Thyroid gland (tissue), 4 donors: Measurements from ENCODE around the gene CERT1. TPM values are rescaled to one million over a fixed set of nuclear protein-coding genes. Genes with fewer than 3 reads are reported as not detected.

ENCODE experiments used
- DNase-seq, 2 donors: peaks; one replicate each; pipeline ENCODE4 v3.0.0-alpha.2; 2019
- H3K27ac ChIP-seq, 3 donors: fragments of 200-600 bp; sonication (generic); 1 replicate in 2 of 3; 2 replicates in 1 of 3; pipeline ENCODE4 v1.5.1; 2016 to 2019; ENCODE audit warnings: mild to moderate bottlenecking in 1 of 3, moderate library complexity in 1 of 3
- H3K27me3 ChIP-seq: fragments of 200-600 bp; sonication (generic); one replicate; pipeline ENCODE4 v1.5.1; 2019
- H3K36me3 ChIP-seq, 2 donors: fragments of 200-600 bp; sonication (generic); one replicate each; pipeline ENCODE4 v1.5.1; 2016 to 2019
- H3K4me1 ChIP-seq, 2 donors: fragments of 200-600 bp; sonication (generic); one replicate each; pipeline ENCODE4 v1.5.1; 2017 to 2019
- H3K4me3 ChIP-seq, 3 donors: fragments of 200-600 bp; sonication (generic); replicated peaks in 1 of 3; 1 replicate in 2 of 3; 2 replicates in 1 of 3; pipeline ENCODE4 v1.5.1; 2016; ENCODE audit warnings: mild to moderate bottlenecking in 1 of 3
- H3K9me3 ChIP-seq: fragments of 200-600 bp; sonication (generic); one replicate; pipeline ENCODE4 v1.5.1; 2017
- CTCF ChIP-seq, 6 experiments: fragments of 200-600 bp in 3 of 6; fragments of 450-650 bp in 3 of 6; sonication (generic) in 3 of 6; IDR thresholded peaks; one replicate each; pipeline ENCODE4 v1.5.1; 2016 to 2019; ENCODE audit warnings: antibody characterized with exemption in 6 of 6, mild to moderate bottlenecking in 2 of 6, inconsistent platforms in 1 of 6, moderate library complexity in 1 of 6
- POLR2A ChIP-seq, 2 donors: fragments of 450-650 bp; IDR thresholded peaks; one replicate each; pipeline ENCODE4 v1.6.1; 2017; ENCODE audit warnings: antibody characterized with exemption in 2 of 2, mild to moderate bottlenecking in 2 of 2, moderate library complexity in 1 of 2
- WGBS, 2 donors: methylation state at CpG; one replicate each; pipeline ENCODE4 v1.1.5; 2017; 5-methylcytosine and 5-hydroxymethylcytosine counted together
- intact Hi-C: fragments of 100-400 bp; cut with DNase I; formaldehyde crosslinking; loops from one replicate; pipeline ENCODE4 v1.15.1; 2023
- total RNA-seq, 4 donors: library from RNA; depleted of rRNA; stranded (reverse); fragments of >200 nt; gene quantifications; one replicate each; pipeline ENCODE4 v1.2.3, GENCODE V29; 2016

The CERT1 gene
- total RNA-seq, 4 donors from 2014 or later = 66.3 to 87.5 (median 78.0) TPM

- Histone ChIP-seq H3K4me3 (no peak overlapping the region), H3K27ac (no peak overlapping the region), H3K36me3 (no peaks in the 10 kb centered on the region), H3K27me3 (no peaks in the 10 kb centered on the region), H3K4me1 (peaks cover 53 to 54% of the 10 kb centered on the region in 2 donors), H3K9me3 (no peaks in the 10 kb centered on the region)
- DNase-seq = no peak
- intact Hi-C loops = no loop called here
- 50 to 60% methylated on average over 1 of the region's 1 CpG for WGBS, 2 donors
- TF ChIP-seq CTCF (IDR thresholded peaks at IDR 0.05) (no peak), POLR2A (IDR thresholded peaks at IDR 0.05) (no peak)
These were observed 49.8 kb downstream of the CERT1 start for GRCh38 chr5:75461679-75462078.

- TF ChIP-seq CTCF (IDR thresholded peaks at IDR 0.05) (no peak), POLR2A (IDR thresholded peaks at IDR 0.05) (no peak)
- Histone ChIP-seq H3K9me3 (no peaks in the 10 kb centered on the region), H3K36me3 (no peaks in the 10 kb centered on the region), H3K4me3 (no peak overlapping the region), H3K27me3 (no peaks in the 10 kb centered on the region), H3K27ac (peak overlapping the region in 2 of 3 donors; percentile 6 to 18), H3K4me1 (peaks cover 47 to 49% of the 10 kb centered on the region in 2 donors)
- intact Hi-C loops = no loop called here
- DNase-seq = no peak
- WGBS, 2 donors = 82 to 84% methylated on average over 8 of the region's 8 CpGs
These were observed 50.4 kb downstream of the CERT1 start for GRCh38 chr5:75460942-75461610.

DNA sequence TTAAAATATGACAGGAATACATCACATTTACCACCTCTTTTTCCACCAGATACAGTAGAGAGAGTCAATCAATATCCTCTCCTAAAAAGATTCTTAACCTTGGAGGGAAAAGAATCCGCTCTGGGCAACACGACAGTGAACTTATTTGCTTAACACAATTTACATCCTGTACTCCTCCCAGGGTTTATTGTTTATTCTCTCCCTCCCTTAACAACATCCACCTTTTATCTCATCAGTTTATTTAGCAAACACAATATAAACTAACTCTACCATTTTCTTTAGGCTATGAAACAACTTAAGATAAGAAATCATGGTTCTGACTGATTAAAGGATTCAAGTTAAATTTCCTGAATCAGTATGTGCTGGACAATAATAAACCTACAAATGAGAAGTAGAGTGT lies 50.9 kb downstream of the CERT1 start:
- DNase-seq = no peak
- Histone ChIP-seq H3K4me1 (peaks cover 42 to 43% of the 10 kb centered on the region in 2 donors), H3K27ac (peak overlapping the region in 2 of 3 donors; percentile 6 to 18), H3K36me3 (no peaks in the 10 kb centered on the region), H3K9me3 (no peaks in the 10 kb centered on the region), H3K4me3 (no peak overlapping the region), H3K27me3 (no peaks in the 10 kb centered on the region)
- intact Hi-C loops = no loop called here
- WGBS, 2 donors = 74 to 80% methylated on average over 2 of the region's 2 CpGs
- no peak for TF ChIP-seq CTCF (IDR thresholded peaks at IDR 0.05)
- TF ChIP-seq POLR2A (IDR thresholded peaks at IDR 0.05) = no peak

GRCh38 chr5:75457691-75458090 lies 53.7 kb downstream of the CERT1 start:
- Histone ChIP-seq H3K9me3 (no peaks in the 10 kb centered on the region), H3K4me3 (no peak overlapping the region), H3K27ac (peak overlapping the region in 2 of 3 donors; percentile 22 to 44), H3K4me1 (peaks cover 16 to 24% of the 10 kb centered on the region in 2 donors), H3K27me3 (no peaks in the 10 kb centered on the region), H3K36me3 (no peaks in the 10 kb centered on the region)
- intact Hi-C loops = no loop called here
- DNase-seq = peak; percentile 20 to 32
- no peak for TF ChIP-seq CTCF (IDR thresholded peaks at IDR 0.05)
- no peak for TF ChIP-seq POLR2A (IDR thresholded peaks at IDR 0.05)
- 83 to 85% methylated on average over 8 of the region's 8 CpGs for WGBS, 2 donors

GRCh38 chr5:75457161-75457560 lies 54.3 kb downstream of the CERT1 start:
- intact Hi-C loops = no loop called here
- H3K27me3 ChIP-seq = no peaks in the 10 kb centered on the region
- peak overlapping the region in 2 of 3 donors; percentile 22 to 44 for H3K27ac ChIP-seq
- H3K36me3 ChIP-seq = no peaks in the 10 kb centered on the region
- TF ChIP-seq CTCF (IDR thresholded peaks at IDR 0.05) = no peak
- no peak for TF ChIP-seq POLR2A (IDR thresholded peaks at IDR 0.05)
- no peak for DNase-seq
- H3K4me1 ChIP-seq = peaks cover 16 to 24% of the 10 kb centered on the region in 2 donors
- H3K4me3 ChIP-seq = no peak overlapping the region
- no peaks in the 10 kb centered on the region for H3K9me3 ChIP-seq
- 98% methylated on average over 1 of the region's 1 CpG for WGBS, 2 donors
